RKO (cell line): ENCODE measurements around the gene OR52A1.

Experiments
- DNase-seq: peaks from one replicate; pipeline ENCODE4 v3.0.0-alpha.2; 2016; ENCODE audit warnings: low spot score

OR52A1 gene

GRCh38 chr11:5131584-5132335 is 22.8 kb downstream of the OR52A1 start:
- DNase-seq, result no peak

- DNase-seq, result peak; percentile 1
Measured at GRCh38 chr11:5129457-5129877, 25.1 kb downstream of the OR52A1 start.

DNA sequence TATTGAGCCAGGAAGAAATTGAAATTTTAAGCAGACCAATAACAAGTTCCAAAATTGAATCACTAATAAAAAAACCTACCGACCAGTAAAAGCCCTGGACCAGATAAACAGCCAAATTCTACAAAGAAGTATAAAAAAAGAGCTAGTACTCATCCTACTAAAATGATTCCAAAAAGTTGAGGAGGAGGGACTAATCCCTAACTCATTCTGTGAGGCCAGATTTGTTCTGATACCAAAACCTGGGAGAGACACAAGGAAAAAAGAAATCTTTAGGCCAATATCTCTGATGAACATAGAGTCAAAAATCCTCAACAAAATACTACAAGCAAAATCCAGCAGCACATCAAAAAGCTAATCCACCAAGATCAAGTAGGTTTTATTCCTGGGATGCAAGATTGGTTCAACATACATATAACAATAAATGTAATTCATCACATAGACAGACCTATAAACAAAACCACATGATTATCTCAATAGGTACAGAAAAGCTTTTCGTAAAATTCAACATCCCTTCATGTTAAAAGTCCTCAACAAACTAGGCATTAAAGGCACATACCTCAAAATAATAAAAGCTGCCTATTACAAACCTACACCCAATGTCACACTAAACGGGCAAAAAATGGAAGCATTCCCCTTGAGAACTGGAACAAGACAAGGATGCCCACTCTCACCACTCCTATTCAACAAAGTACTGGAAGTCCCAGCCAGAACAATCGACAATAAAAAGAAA is 29.5 kb downstream of the OR52A1 start:
- DNase-seq, result no peak

DNA sequence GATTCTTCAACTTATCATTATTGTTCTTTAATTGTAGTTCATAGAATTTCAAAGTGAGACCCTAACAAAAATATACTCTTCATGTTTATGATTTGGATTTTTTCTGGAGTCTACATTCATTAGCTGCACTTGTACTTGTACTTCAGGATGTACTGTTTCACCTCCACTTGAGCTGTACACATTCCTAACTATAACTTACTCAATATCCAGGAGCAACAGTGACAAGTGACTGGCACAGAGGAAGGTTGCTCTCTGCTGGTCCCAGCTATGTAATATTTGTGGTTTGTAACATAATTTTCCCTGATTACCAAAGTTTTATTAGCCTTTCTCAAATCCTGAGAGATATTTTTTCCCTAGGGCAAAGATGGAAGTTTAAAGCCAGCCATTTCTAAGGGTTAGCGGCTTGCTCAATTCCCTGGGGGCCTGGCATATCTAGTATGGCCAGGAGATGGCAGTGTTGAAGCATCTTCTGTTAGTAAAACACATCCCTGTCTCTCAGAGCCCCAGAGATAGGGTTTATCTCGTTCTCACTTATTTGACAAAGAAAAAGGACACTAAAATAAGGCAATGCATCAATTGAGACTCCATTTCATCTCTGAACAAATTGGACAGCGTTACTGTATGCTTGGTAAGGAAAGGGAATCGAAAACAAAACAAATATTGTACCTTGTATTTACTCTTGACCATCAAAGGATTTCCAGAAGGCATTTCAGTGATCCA is 30.6 kb downstream of the OR52A1 start:
- DNase-seq, result peak; percentile 56

DNA sequence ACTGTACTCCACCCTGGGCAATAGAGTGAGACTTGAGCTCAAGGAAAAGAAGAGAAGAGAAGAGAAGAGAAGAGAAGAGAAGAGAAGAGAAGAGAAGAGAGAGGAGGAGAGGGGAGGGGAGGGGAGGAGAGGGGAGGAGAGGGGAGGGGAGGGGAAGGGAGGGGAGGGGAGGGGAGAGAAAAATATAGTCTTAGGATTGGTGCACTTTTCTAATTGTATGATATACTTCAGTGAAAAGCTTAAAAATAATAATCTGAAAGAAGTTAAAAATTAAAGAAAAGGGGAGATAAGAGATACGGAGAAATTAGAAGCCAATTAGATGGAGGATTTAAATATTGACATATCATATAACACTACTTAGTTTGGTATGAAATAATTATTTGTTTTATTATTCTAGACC is 35.7 kb downstream of the OR52A1 start:
- DNase-seq, result no peak

DNA sequence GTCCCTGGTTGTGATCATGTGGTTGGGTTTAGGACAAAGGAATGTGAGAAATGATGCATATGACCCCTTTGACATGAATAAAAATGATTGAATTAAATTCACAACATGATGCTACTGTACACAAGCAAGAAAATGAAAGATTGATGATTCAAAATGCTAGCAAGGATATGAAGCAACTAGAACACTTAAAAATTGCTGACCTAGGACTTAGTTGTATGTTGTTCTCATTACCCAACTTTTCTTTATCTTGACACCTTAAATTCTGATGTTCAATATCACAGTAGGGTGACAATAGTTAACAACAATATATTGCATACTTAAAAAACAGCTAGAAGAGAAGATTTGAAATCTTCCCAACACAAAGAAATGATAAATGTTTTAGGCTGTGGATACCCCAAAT is 37.0 kb downstream of the OR52A1 start:
- DNase-seq, result no peak

GRCh38 chr11:5115339-5115738 is 39.2 kb downstream of the OR52A1 start:
- DNase-seq, result no peak

DNA sequence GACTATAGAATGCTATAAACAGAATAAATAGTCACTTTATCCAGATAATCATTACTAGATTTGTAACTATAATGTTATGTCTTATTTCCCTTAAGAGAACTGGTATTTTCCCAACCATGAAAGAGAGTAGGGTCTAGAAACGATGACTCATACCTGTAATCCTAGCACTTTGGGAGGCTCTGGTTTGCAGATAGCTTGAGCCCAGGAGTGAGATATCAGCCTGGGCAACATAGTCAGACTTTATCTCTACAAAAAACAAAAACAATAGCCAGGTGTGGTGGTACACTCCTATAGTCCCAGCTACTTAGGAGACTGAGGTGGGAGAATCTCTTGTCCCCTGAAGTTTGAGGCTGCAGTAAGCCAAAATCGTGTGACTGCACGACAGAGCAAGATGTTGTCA is 47.3 kb downstream of the OR52A1 start:
- no peak for DNase-seq

DNA sequence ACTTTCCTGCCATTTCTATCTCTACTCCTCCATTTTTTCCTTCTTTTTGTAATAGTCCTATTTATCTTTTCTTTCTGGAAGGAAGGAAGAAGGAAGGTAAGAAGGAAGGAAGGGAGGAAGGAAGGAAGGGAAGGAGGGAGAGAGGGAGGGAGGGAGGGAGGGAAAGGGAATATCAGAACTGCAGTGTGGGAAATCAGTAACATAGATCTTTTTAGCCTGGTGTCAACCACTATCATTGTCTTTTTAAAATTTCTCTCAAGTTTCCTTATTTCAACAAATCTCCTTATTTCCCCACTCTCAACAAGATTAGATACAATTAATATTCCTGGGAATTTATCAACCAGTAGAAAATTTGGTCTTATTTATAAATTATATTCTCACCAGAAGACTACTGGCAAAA is 51.5 kb downstream of the OR52A1 start:
- no peak for DNase-seq

- DNase-seq, result no peak
Measured at GRCh38 chr11:5102246-5102645, 52.3 kb downstream of the OR52A1 start.

DNA sequence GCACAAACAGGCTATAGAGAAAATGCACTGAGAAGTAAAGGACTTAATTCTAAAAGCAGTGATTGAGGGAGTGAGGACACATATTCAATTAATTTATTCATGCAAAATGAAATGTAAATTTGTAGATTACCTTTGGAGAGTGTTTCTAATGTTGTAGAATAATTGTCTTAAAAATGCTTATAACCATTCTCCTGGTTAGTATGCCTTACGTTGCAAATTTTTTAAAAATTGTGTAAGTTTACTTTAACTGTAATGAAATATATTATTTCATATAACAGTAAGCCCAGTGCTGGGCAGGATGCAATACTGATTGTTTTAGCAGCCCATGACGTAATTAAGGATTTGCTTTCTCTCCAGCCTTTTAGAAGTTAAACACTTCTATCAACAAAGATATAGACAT is 58.5 kb downstream of the OR52A1 start:
- DNase-seq, result no peak
